Measurements from ENCODE around the gene HYAL1. TPM values are rescaled to one million over a fixed set of nuclear protein-coding genes. Genes with fewer than 3 reads are reported as not detected.

The HYAL1 gene
- total RNA-seq, 2 donors from 2014 or later: 9.0 to 15.2 TPM

- Histone ChIP-seq H3K4me3 (no peak overlapping the region), H3K36me3 (no peaks in the 10 kb centered on the region), H3K27me3 (no peaks in the 10 kb centered on the region), H3K9me3 (no peaks in the 10 kb centered on the region), H3K4me1 (peaks cover 10% of the 10 kb centered on the region), H3K27ac (peak overlapping the region; percentile 57), H3K9ac (ENCODE audit: low read depth in 2 of 2, low read length in 2 of 2) (peak overlapping the region; percentile 60 to 90)
- no peak for TF ChIP-seq CTCF (IDR thresholded peaks at IDR 0.05)
- no peak for DNase-seq
- intact Hi-C loops (cut with DNase I): no loop called here
These were observed 10.1 kb downstream of the HYAL1 start for GRCh38 chr3:50293079-50293801.

- no peak for TF ChIP-seq CTCF (IDR thresholded peaks at IDR 0.05)
- Histone ChIP-seq H3K27me3 (no peaks in the 10 kb centered on the region), H3K4me3 (peak within 1 kb of the TSS; percentile 87), H3K4me1 (peaks cover 8% of the 10 kb centered on the region), H3K9ac (ENCODE audit: low read depth in 2 of 2, low read length in 2 of 2) (peak within 1 kb of the TSS; percentile 80 to 94), H3K36me3 (no peaks in the 10 kb centered on the region), H3K27ac (peak within 1 kb of the TSS; percentile 57), H3K9me3 (no peaks in the 10 kb centered on the region)
- intact Hi-C loops (cut with DNase I): no loop called here
- DNase-seq: peak; percentile 97
These were observed 11.0 kb downstream of the HYAL1 start, which contains the start of gene IFRD2 for GRCh38 chr3:50292159-50293078. TSS of gene IFRD2 (minus strand) at chr3:50292429. CDS start at chr3:50292274, 155 bp downstream.

GRCh38 chr3:50290161-50290641, 13.2 kb downstream of the HYAL1 start:
- H3K36me3 ChIP-seq: no peaks in the 10 kb centered on the region
- intact Hi-C loops (cut with DNase I): no loop called here
- no peaks in the 10 kb centered on the region for H3K27me3 ChIP-seq
- no peak for TF ChIP-seq CTCF (IDR thresholded peaks at IDR 0.05)
- H3K4me1 ChIP-seq: peaks cover 8% of the 10 kb centered on the region
- no peak overlapping the region for H3K9ac ChIP-seq (ENCODE audit: low read depth in 2 of 2, low read length in 2 of 2)
- peak; percentile 31 for DNase-seq
- no peaks in the 10 kb centered on the region for H3K9me3 ChIP-seq
- H3K4me3 ChIP-seq: no peak overlapping the region
- no peak overlapping the region for H3K27ac ChIP-seq

GRCh38 chr3:50289130-50289529, 14.2 kb downstream of the HYAL1 start:
- Histone ChIP-seq H3K9ac (ENCODE audit: low read depth in 2 of 2, low read length in 2 of 2) (no peak overlapping the region), H3K9me3 (no peaks in the 10 kb centered on the region), H3K4me1 (peaks cover 8% of the 10 kb centered on the region), H3K27ac (no peak overlapping the region), H3K4me3 (no peak overlapping the region), H3K27me3 (no peaks in the 10 kb centered on the region), H3K36me3 (no peaks in the 10 kb centered on the region)
- TF ChIP-seq CTCF (IDR thresholded peaks at IDR 0.05): no peak
- intact Hi-C loops (cut with DNase I): no loop called here
- no peak for DNase-seq

- DNase-seq: no peak
- Histone ChIP-seq H3K9ac (ENCODE audit: low read depth in 2 of 2, low read length in 2 of 2) (no peak overlapping the region), H3K27ac (no peak overlapping the region), H3K27me3 (no peaks in the 10 kb centered on the region), H3K36me3 (no peaks in the 10 kb centered on the region), H3K9me3 (no peaks in the 10 kb centered on the region), H3K4me1 (peaks cover 8% of the 10 kb centered on the region), H3K4me3 (no peak overlapping the region)
- intact Hi-C loops (cut with DNase I): no loop called here
- no peak for TF ChIP-seq CTCF (IDR thresholded peaks at IDR 0.05)
These were observed 14.9 kb downstream of the HYAL1 start for GRCh38 chr3:50288387-50289007.
